Right lobe of liver (tissue), 6 donors: ENCODE results near the gene PON2. TPM values are rescaled to one million over a fixed set of nuclear protein-coding genes. Genes with fewer than 3 reads are reported as not detected.

ENCODE experiments used
- ATAC-seq, 4 donors: fragments of 200-7000 bp; cut with Tn5 transposase; one replicate each; pipeline ENCODE4 v1.9.1; 2020; ENCODE audit warnings: mild to moderate bottlenecking in 4 of 4, moderate library complexity in 4 of 4
- DNase-seq, 3 donors: peaks; one replicate each; pipeline ENCODE4 v3.0.0-alpha.2; 2020
- H3K27ac ChIP-seq, 3 donors: fragments of 200-600 bp; one replicate each; pipeline ENCODE4 v1.8.0; 2022
- H3K27me3 ChIP-seq, 2 donors: fragments of 200-600 bp; one replicate each; pipeline ENCODE4 v1.8.0; 2022
- H3K36me3 ChIP-seq, 4 donors: fragments of 200-600 bp; sonication (generic) in 1 of 4; one replicate each; pipeline versions ENCODE4 v1.5.1 to v1.8.0; 2017 to 2022; ENCODE audit warnings: control low read depth in 1 of 4
- H3K4me1 ChIP-seq, 4 donors: fragments of 200-600 bp; sonication (generic) in 1 of 4; one replicate each; pipeline versions ENCODE4 v1.5.1 to v1.8.0; 2017 to 2022; ENCODE audit warnings: control low read depth in 1 of 4
- H3K4me3 ChIP-seq, 3 donors: fragments of 200-600 bp; one replicate each; pipeline ENCODE4 v1.8.0; 2022
- H3K9me3 ChIP-seq, 4 donors: fragments of 200-600 bp; sonication (generic) in 1 of 4; one replicate each; pipeline versions ENCODE4 v1.5.1 to v1.8.0; 2017 to 2022; ENCODE audit warnings: control low read depth in 1 of 4
- POLR2A ChIP-seq: fragments of 450-650 bp; IDR thresholded peaks from one replicate; pipeline ENCODE4 v1.6.1; 2017; ENCODE audit warnings: antibody characterized with exemption, mild to moderate bottlenecking
- WGBS: methylation state at CpG from one replicate; pipeline ENCODE4 v1.1.6; 2018; ENCODE audit warnings: low coverage, low lambda C conversion rate; ENCODE audit not compliant: insufficient coverage; ENCODE audit errors: missing lambda C conversion rate; 5-methylcytosine and 5-hydroxymethylcytosine counted together
- intact Hi-C, 2 donors: fragments of 100-400 bp; cut with DNase I; formaldehyde crosslinking; loops; one replicate each; pipeline versions ENCODE4 v1.11.2 to v1.14.1; 2022
- total RNA-seq, 6 experiments: library from RNA; depleted of rRNA in 2 of 6; stranded (reverse); fragments of >200 nt in 2 of 6; fragmentation: NEBNext Ultra II Directional in 3 of 6; extraction: Animal tissue kit (Norgen Biotek cat#: 25700) in 3 of 6; gene quantifications; one replicate each; pipeline versions ENCODE4 v1.1.0 to v1.2.4, GENCODE V29; 2016 to 2023
- TF ChIP-seq, protein P1 (sequence below), 4 donors: fragments of 200-600 bp in 3 of 4; fragments of 450-650 bp in 1 of 4; IDR thresholded peaks; one replicate each; pipeline versions ENCODE4 v1.5.1 to v1.8.0; 2016 to 2022; ENCODE audit warnings: antibody characterized with exemption in 4 of 4, mild to moderate bottlenecking in 2 of 4
- donor health status: DM: no; HTN: yes; CAD: no.
- donor health status: DM: no; HTN: no; CAD: no.
- donor health status: DM: no; HTN: no; CAD: no.
- donor health status: DM: no; HTN: yes; CAD: no.
- donor health status: DM: no; HTN: yes; CAD: no.

PON2 gene
- total RNA-seq, 6 experiments from 2014 or later = 78.6 to 273 (median 127) TPM

DNA sequence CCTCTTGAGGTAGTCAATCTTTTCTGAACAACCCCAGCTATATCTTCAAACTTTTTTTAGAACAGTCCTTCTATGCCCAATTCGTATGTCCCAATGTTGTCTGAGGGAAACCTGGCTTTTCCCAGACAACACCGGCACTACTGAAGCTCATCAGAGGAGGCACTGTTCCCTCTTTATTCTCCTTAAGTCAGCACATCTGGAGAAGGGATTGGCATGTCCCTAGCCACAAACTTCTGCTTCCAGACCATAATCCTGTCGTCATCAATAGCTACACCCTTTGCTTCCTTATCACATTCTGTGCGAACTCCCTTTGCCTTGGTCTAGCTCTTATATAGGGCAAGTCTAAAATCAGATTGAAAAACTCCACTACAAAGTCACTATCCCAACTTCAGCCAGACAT lies 61.5 kb downstream of the PON2 start:
- 91% methylated on average over 4 of the region's 4 CpGs for WGBS

DNA sequence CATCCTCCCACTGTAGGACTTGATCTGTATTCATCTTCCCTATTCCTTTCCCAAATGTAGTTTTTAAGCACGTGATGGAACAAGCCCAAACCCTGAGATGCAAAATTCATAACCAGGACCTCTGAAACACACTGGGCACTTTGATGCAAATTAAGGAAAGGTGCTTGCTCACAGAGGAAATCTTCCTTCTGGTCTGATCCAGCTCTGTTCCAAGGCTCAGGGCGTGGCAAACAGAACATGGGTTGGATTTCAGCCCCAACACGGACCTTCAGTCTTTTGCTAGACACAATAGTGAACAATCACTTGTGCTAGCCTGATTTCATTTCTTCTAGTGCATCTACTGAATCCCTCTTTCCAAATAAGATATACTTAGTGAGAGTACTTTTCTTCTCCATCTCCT lies 66.6 kb downstream of the PON2 start:
- intact Hi-C loops = no loop called here
- 79% methylated on average over 3 of the region's 3 CpGs for WGBS
- Histone ChIP-seq H3K4me3 (no peak overlapping the region), H3K36me3 (peaks cover 0 to 39% (median 15%) of the 10 kb centered on the region in 4 donors), H3K9me3 (no peaks in the 10 kb centered on the region), H3K27me3 (no peaks in the 10 kb centered on the region), H3K4me1 (no peaks in the 10 kb centered on the region), H3K27ac (no peak overlapping the region)
- ATAC-seq (no peak), DNase-seq (no peak)
- no peak for TF ChIP-seq POLR2A
- TF ChIP-seq, protein P1, sequence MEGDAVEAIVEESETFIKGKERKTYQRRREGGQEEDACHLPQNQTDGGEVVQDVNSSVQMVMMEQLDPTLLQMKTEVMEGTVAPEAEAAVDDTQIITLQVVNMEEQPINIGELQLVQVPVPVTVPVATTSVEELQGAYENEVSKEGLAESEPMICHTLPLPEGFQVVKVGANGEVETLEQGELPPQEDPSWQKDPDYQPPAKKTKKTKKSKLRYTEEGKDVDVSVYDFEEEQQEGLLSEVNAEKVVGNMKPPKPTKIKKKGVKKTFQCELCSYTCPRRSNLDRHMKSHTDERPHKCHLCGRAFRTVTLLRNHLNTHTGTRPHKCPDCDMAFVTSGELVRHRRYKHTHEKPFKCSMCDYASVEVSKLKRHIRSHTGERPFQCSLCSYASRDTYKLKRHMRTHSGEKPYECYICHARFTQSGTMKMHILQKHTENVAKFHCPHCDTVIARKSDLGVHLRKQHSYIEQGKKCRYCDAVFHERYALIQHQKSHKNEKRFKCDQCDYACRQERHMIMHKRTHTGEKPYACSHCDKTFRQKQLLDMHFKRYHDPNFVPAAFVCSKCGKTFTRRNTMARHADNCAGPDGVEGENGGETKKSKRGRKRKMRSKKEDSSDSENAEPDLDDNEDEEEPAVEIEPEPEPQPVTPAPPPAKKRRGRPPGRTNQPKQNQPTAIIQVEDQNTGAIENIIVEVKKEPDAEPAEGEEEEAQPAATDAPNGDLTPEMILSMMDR (IDR thresholded peaks at IDR 0.05) = no peak

More for the DNA sequence above, 61.5 kb downstream of the PON2 start:
- intact Hi-C loops = no loop called here
- Histone ChIP-seq H3K27me3 (no peaks in the 10 kb centered on the region), H3K9me3 (no peaks in the 10 kb centered on the region), H3K27ac (no peak overlapping the region), H3K4me3 (no peak overlapping the region), H3K36me3 (peaks cover 0 to 29% (median 15%) of the 10 kb centered on the region in 4 donors), H3K4me1 (no peaks in the 10 kb centered on the region)
- peak in 2 of 4 donors; percentile 24 to 30 for ATAC-seq
- TF ChIP-seq POLR2A = no peak
- TF ChIP-seq, protein P1 (IDR thresholded peaks at IDR 0.05) = no peak
- no peak for DNase-seq

DNA sequence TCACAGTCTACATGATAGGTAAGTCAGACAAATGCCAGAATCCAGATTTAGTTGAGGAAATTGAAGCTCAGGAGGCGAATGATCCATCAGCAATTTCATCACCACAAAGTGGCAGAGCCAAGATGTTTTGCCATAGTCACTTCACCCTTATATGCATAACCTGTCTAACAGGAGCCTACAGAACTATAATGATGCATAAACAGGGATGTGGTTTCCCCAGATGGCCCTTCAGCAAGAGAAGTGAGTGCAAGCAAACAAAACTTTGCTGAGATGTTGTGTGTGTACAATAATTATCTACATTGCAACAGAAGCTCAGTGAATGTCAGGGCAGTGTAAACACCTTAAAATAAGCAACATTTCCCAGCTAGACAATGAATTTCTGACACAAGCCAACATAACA lies 67.2 kb downstream of the PON2 start:
- ATAC-seq (no peak), DNase-seq (no peak)
- WGBS = 63% methylated on average over 1 of the region's 1 CpG
- intact Hi-C loops = no loop called here
- TF ChIP-seq, protein P1 (IDR thresholded peaks at IDR 0.05) = no peak
- no peak for TF ChIP-seq POLR2A
- Histone ChIP-seq H3K9me3 (no peaks in the 10 kb centered on the region), H3K4me3 (no peak overlapping the region), H3K36me3 (peaks cover 0 to 45% (median 15%) of the 10 kb centered on the region in 4 donors), H3K27ac (no peak overlapping the region), H3K27me3 (no peaks in the 10 kb centered on the region), H3K4me1 (no peaks in the 10 kb centered on the region)

DNA sequence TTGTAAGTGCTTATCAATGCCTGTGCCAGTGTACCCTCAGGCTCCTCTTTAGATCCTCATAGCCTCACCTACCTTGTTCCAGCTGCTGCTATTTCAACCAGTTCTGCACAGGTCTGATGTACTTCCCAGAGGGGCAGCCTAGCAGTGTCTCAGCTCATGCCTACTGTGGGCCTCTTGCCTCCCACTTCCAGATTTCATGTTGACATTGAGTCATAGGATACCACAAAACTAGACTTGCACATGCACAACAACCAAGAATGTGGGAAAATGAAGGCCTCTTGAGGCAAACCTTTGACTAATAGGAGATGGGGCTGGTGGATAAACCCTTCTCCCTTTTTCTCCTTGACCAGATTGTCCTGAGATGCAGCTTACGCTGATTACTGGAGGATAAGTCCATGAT lies 69.7 kb downstream of the PON2 start:
- no peaks in the 10 kb centered on the region for H3K4me1 ChIP-seq
- intact Hi-C loops = no loop called here

More for the DNA sequence above, 69.7 kb downstream of the PON2 start:
- Histone ChIP-seq H3K4me3 (no peak overlapping the region), H3K36me3 (peaks cover 0 to 54% (median 10%) of the 10 kb centered on the region in 4 donors), H3K27me3 (no peaks in the 10 kb centered on the region), H3K27ac (no peak overlapping the region), H3K9me3 (no peaks in the 10 kb centered on the region)
- WGBS = 100% methylated on average over 1 of the region's 1 CpG
- DNase-seq = no peak
- ATAC-seq = no peak
- TF ChIP-seq, protein P1 (IDR thresholded peaks at IDR 0.05) = no peak
- no peak for TF ChIP-seq POLR2A
